HEK293 (cell line): ENCODE data around the gene ALOX5AP.

Source experiments
- CTCF ChIA-PET: fragments of 350-600 bp; formaldehyde crosslinking; extraction: SDS; loops from one replicate; lab custom pipeline; 2021; ENCODE audit warnings: antibody characterized with exemption; lab: Yijun Ruan, JAX
- POLR2A ChIA-PET: fragments of 300-600 bp; formaldehyde crosslinking; extraction: SDS; loops from one replicate; lab custom pipeline; 2020; ENCODE audit warnings: antibody characterized with exemption, inconsistent platforms; lab: Yijun Ruan, JAX
- H3K27ac ChIP-seq: fragments of 200-500 bp; sonication (Bioruptor generic); 2 replicates; pipeline ENCODE4 v1.5.1; 2014; ENCODE audit warnings: low read depth, low read length, control low read depth, inconsistent platforms; ENCODE audit errors: extremely low read depth
- H3K36me3 ChIP-seq, 2 experiments: fragments of 200-500 bp in 1 of 2; sonication (Bioruptor generic) in 1 of 2; 1 replicate in 1 of 2; 2 replicates in 1 of 2; pipeline ENCODE4 v1.5.1; 2014 to 2017; ENCODE audit warnings: inconsistent platforms in 2 of 2, low read length in 2 of 2; ENCODE audit not compliant: control insufficient read depth in 2 of 2, insufficient read depth in 1 of 2
- H3K4me1 ChIP-seq: fragments of 200-500 bp; sonication (Bioruptor generic); 2 replicates; pipeline ENCODE4 v1.5.1; 2014; ENCODE audit warnings: mild to moderate bottlenecking, low read length, inconsistent platforms; ENCODE audit not compliant: control insufficient read depth, insufficient read depth
- H3K4me3 ChIP-seq: 2 replicates; pipeline ENCODE4 v1.5.1; 2011; ENCODE audit warnings: low read depth, mild to moderate bottlenecking, control low read depth, low read length, moderate library complexity
- H3K9me3 ChIP-seq: fragments of 200-500 bp; sonication (Bioruptor generic); 2 replicates; pipeline ENCODE4 v1.5.1; 2014; ENCODE audit warnings: low read depth, low read length, inconsistent platforms; ENCODE audit not compliant: control insufficient read depth, insufficient read depth
- KLF16 ChIP-seq: fragments of 450-650 bp; formaldehyde crosslinking; IDR thresholded peaks from 2 replicates; pipeline ENCODE4 v1.5.1; 2017; ENCODE audit warnings: missing biosample characterization, missing genetic modification characterization
- OSR2 ChIP-seq: fragments of 450-650 bp; formaldehyde crosslinking; IDR thresholded peaks from 2 replicates; pipeline ENCODE4 v1.5.1; 2016; ENCODE audit warnings: missing biosample characterization, missing genetic modification characterization
- PRDM1 ChIP-seq: fragments of 450-650 bp; formaldehyde crosslinking; IDR thresholded peaks from 2 replicates; pipeline ENCODE4; 2016; ENCODE audit warnings: missing biosample characterization, missing genetic modification characterization
- SP7 ChIP-seq: fragments of 450-650 bp; formaldehyde crosslinking; IDR thresholded peaks from 2 replicates; pipeline ENCODE4 v1.5.1; 2016; ENCODE audit warnings: missing biosample characterization, missing genetic modification characterization
- ZIC2 ChIP-seq: fragments of 450-650 bp; formaldehyde crosslinking; IDR thresholded peaks from 2 replicates; pipeline ENCODE4 v1.5.1; 2016; ENCODE audit warnings: missing biosample characterization, missing genetic modification characterization
- ZNF140 ChIP-seq: fragments of 450-650 bp; formaldehyde crosslinking; IDR thresholded peaks from 2 replicates; pipeline ENCODE4 v1.5.1; 2016; ENCODE audit warnings: missing biosample characterization, missing genetic modification characterization
- ZNF530 ChIP-seq: fragments of 450-650 bp; formaldehyde crosslinking; IDR thresholded peaks from 2 replicates; pipeline ENCODE4 v1.5.1; 2016; ENCODE audit warnings: low read depth, missing biosample characterization, missing genetic modification characterization
- TF ChIP-seq, protein P1 (sequence below): fragments of 450-650 bp; formaldehyde crosslinking; conservative IDR thresholded peaks from 2 replicates; pipeline ENCODE4 v1.5.1; 2016; ENCODE audit warnings: low read depth, missing biosample characterization, missing genetic modification characterization
- TF ChIP-seq, protein P2 (sequence below): fragments of 450-650 bp; formaldehyde crosslinking; IDR thresholded peaks from 2 replicates; pipeline ENCODE4 v1.5.1; 2016; ENCODE audit warnings: missing biosample characterization, missing genetic modification characterization
- TF ChIP-seq, protein P3 (sequence below): fragments of 450-650 bp; formaldehyde crosslinking; IDR thresholded peaks from 2 replicates; pipeline ENCODE4 v1.5.1; 2017; ENCODE audit warnings: missing biosample characterization, missing genetic modification characterization
- TF ChIP-seq, protein P4 (sequence below): fragments of 450-650 bp; formaldehyde crosslinking; IDR thresholded peaks from 2 replicates; pipeline ENCODE4 v1.5.1; 2016; ENCODE audit warnings: missing biosample characterization, missing genetic modification characterization

Gene ALOX5AP

DNA sequence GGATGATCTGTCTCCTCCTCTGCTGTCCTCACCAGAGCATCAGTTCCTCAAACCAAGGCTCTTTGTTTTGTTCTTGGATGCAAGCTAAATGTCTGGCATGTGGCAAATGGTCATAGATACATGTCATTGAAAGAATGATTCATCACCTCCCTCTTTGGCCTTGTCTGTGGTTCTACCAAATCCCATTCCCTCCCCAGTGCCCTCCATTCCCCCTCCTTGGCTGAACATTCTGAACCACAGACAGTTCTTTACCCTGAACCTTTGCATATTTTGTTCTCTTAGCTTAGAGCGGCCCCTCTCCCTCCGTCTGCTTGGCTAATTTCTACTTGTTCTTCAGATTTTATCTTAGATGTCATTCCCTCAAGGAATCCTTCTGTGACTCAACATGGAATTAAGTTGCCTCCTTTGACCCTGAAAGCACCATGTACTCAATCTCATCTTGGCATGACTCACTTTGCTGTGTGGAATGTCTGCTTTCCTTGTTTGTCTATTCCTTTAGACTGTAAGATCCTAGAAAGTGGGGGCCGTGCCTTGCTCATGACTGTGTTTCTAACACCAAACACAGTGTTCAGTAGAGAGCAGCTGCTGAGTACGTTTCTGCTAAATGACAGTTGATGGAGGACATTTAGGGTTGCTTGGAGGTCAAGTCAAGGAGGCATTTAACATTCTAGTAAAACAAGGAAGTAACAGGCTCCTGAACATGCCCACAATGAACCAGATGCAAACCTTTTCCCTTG lies 8.1 kb downstream of the ALOX5AP start:
- ChIA-PET CTCF (interaction anchor here (0.5 kb wide), 1 partner anchor 53 kb away, joined by 3 read pairs; no protein-coding TSS in a partner anchor), POLR2A (no interaction called here)
- no peak overlapping the region for H3K4me3 ChIP-seq
- no peaks in the 10 kb centered on the region for H3K9me3 ChIP-seq
- no peak overlapping the region; the same call in 1 of the 2 replicates for H3K27ac ChIP-seq
- no peaks in the 10 kb centered on the region for H3K36me3 ChIP-seq
- TF ChIP-seq, protein P1, sequence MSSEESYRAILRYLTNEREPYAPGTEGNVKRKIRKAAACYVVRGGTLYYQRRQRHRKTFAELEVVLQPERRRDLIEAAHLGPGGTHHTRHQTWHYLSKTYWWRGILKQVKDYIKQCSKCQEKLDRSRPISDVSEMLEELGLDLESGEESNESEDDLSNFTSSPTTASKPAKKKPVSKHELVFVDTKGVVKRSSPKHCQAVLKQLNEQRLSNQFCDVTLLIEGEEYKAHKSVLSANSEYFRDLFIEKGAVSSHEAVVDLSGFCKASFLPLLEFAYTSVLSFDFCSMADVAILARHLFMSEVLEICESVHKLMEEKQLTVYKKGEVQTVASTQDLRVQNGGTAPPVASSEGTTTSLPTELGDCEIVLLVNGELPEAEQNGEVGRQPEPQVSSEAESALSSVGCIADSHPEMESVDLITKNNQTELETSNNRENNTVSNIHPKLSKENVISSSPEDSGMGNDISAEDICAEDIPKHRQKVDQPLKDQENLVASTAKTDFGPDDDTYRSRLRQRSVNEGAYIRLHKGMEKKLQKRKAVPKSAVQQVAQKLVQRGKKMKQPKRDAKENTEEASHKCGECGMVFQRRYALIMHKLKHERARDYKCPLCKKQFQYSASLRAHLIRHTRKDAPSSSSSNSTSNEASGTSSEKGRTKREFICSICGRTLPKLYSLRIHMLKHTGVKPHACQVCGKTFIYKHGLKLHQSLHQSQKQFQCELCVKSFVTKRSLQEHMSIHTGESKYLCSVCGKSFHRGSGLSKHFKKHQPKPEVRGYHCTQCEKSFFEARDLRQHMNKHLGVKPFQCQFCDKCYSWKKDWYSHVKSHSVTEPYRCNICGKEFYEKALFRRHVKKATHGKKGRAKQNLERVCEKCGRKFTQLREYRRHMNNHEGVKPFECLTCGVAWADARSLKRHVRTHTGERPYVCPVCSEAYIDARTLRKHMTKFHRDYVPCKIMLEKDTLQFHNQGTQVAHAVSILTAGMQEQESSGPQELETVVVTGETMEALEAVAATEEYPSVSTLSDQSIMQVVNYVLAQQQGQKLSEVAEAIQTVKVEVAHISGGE: no peak
- TF ChIP-seq KLF16 (no peak), PRDM1 (tag by site-specific recombination) (0 out of 2 replicates have a peak, but pooled peaks have one; percentile 14), SP7 (tag by site-specific recombination) (peak; percentile 70), ZNF530 (tag by site-specific recombination) (no peak), ZIC2 (tag by site-specific recombination) (no peak)
- TF ChIP-seq, protein P2, sequence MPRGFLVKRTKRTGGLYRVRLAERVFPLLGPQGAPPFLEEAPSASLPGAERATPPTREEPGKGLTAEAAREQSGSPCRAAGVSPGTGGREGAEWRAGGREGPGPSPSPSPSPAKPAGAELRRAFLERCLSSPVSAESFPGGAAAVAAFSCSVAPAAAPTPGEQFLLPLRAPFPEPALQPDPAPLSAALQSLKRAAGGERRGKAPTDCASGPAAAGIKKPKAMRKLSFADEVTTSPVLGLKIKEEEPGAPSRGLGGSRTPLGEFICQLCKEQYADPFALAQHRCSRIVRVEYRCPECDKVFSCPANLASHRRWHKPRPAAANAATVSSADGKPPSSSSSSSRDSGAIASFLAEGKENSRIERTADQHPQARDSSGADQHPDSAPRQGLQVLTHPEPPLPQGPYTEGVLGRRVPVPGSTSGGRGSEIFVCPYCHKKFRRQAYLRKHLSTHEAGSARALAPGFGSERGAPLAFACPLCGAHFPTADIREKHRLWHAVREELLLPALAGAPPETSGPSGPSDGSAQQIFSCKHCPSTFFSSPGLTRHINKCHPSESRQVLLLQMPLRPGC (tag by site-specific recombination): 0 out of 2 replicates have a peak, but pooled peaks have one; percentile 33
- TF ChIP-seq, protein P3, sequence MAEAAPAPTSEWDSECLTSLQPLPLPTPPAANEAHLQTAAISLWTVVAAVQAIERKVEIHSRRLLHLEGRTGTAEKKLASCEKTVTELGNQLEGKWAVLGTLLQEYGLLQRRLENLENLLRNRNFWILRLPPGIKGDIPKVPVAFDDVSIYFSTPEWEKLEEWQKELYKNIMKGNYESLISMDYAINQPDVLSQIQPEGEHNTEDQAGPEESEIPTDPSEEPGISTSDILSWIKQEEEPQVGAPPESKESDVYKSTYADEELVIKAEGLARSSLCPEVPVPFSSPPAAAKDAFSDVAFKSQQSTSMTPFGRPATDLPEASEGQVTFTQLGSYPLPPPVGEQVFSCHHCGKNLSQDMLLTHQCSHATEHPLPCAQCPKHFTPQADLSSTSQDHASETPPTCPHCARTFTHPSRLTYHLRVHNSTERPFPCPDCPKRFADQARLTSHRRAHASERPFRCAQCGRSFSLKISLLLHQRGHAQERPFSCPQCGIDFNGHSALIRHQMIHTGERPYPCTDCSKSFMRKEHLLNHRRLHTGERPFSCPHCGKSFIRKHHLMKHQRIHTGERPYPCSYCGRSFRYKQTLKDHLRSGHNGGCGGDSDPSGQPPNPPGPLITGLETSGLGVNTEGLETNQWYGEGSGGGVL (tag by site-specific recombination): peak; percentile 70
- TF ChIP-seq, protein P4, sequence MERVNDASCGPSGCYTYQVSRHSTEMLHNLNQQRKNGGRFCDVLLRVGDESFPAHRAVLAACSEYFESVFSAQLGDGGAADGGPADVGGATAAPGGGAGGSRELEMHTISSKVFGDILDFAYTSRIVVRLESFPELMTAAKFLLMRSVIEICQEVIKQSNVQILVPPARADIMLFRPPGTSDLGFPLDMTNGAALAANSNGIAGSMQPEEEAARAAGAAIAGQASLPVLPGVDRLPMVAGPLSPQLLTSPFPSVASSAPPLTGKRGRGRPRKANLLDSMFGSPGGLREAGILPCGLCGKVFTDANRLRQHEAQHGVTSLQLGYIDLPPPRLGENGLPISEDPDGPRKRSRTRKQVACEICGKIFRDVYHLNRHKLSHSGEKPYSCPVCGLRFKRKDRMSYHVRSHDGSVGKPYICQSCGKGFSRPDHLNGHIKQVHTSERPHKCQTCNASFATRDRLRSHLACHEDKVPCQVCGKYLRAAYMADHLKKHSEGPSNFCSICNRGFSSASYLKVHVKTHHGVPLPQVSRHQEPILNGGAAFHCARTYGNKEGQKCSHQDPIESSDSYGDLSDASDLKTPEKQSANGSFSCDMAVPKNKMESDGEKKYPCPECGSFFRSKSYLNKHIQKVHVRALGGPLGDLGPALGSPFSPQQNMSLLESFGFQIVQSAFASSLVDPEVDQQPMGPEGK (tag by site-specific recombination): no peak
- peaks cover 2% of the 10 kb centered on the region; the same call in 1 of the 2 replicates for H3K4me1 ChIP-seq

DNA sequence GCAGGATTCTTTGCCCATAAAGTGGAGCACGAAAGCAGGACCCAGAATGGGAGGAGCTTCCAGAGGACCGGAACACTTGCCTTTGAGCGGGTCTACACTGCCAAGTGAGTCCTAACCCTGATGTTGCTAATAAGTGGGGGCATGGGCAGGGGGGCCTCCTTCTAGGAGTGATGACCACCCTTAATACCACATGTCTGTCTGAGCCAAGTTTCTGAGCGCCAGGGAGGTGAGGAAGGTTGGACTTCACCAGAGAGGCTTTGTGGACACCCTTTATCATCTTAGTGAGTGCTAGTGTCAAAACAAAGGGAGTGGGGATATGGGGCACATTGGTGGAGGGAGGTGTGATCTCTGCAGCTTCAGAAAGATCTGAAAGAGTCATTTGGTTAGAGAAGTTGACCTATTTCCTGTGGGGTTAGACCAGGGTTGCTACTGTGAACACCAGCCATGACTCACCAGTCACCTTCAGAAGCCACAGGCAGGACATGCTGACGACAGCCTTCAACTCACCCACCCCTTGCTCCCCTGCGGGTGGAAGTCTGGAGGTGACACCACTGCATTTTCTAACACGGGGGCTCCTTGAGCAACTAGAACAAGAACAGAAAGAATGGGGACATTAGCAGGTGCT lies 8.8 kb downstream of the ALOX5AP start:
- Histone ChIP-seq H3K36me3 (no peaks in the 10 kb centered on the region), H3K4me3 (no peak overlapping the region), H3K9me3 (no peaks in the 10 kb centered on the region)
- CTCF ChIA-PET: no interaction called here
- POLR2A ChIA-PET: no interaction called here
- TF ChIP-seq OSR2 (tag by site-specific recombination) (peak; percentile 58; the same call in 1 of the 2 replicates), ZNF140 (no peak)
- TF ChIP-seq, all 188 proteins: peak for 1
- H3K4me1 ChIP-seq: peaks cover 2% of the 10 kb centered on the region; the same call in 1 of the 2 replicates
- no peak overlapping the region for H3K27ac ChIP-seq
